ENCODE data around the gene PARK7. TPM values are rescaled to one million over a fixed set of nuclear protein-coding genes. Genes with fewer than 3 reads are reported as not detected.

Gene PARK7
- total and polyA plus RNA-seq, 8 donors, result 227 to 307 (median 286) TPM

DNA sequence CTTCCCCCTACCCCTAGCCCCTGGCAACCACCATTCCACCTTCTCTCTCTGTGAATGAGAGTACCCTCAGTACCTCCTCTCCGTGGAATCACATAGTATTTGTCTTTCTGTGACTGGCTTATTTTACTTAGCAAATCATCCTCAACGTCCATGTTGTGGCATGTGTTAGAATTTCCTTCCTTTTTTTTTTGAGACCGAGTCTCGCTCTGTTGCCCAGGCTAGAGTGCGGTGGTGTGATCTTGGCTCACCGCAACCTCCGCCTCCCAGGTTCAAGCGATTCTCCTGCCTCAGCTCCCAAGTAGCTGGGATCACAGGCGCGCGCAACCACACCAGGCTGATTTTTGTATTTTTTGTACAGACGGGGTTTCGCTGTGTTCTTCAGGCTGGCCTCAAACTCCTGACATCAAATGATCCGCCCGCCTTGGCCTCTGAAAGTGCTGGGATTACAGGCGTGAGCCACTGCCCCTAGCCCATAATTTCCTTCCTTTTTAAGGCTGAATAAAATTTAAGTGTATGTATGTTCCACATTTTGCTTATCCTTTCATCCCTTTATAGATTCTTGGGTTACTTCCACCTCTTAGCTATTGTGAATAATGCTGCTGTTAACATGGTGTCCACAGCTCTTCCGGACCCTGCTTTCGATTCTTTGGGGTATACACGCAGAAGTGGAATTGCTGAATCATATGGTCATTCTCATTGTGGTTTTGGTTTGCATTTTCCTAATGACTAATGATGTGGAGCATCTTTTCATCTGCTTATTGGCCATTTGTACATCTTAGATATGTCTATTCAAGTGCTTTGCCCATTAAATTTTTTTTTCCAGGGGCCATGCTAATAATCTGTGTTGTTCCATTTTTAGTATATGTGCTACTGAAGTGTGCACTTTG lies 32.3 kb downstream of the PARK7 start:
- ATAC-seq, result no peak
- no peak for DNase-seq
- intact Hi-C loops (cut with DNase I), result no loop called here

DNA sequence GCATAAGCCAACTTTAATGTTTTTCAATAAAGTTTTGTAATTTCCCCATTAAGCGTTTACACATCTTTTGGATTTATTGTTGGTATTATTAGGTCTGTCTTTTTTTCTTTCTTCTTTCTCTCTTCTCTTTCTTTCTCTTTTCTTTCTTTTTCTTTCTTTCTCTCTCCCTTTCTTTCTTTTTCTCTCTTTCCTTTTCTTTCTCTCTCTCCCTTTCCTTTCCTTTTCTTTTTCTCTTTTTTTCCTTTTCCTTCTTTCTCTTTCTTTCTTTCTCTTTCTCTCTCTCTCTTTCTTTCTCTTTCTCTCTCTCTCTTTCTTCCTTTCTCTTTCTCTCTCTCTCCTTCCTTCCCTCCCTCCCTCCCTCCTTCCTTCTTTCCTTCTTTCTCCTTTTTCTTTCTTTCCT lies 33.3 kb downstream of the PARK7 start:
- Histone ChIP-seq H3K27ac (no peak overlapping the region), H3K9me3 (no peaks in the 10 kb centered on the region), H3K4me1 (no peaks in the 10 kb centered on the region), H3K36me3 (peaks cover 0 to 1% of the 10 kb centered on the region in 2 donors), H3K4me3 (no peak overlapping the region), H3K27me3 (no peaks in the 10 kb centered on the region)
- ATAC-seq (no peak), DNase-seq (no peak)
- TF ChIP-seq, protein P1, sequence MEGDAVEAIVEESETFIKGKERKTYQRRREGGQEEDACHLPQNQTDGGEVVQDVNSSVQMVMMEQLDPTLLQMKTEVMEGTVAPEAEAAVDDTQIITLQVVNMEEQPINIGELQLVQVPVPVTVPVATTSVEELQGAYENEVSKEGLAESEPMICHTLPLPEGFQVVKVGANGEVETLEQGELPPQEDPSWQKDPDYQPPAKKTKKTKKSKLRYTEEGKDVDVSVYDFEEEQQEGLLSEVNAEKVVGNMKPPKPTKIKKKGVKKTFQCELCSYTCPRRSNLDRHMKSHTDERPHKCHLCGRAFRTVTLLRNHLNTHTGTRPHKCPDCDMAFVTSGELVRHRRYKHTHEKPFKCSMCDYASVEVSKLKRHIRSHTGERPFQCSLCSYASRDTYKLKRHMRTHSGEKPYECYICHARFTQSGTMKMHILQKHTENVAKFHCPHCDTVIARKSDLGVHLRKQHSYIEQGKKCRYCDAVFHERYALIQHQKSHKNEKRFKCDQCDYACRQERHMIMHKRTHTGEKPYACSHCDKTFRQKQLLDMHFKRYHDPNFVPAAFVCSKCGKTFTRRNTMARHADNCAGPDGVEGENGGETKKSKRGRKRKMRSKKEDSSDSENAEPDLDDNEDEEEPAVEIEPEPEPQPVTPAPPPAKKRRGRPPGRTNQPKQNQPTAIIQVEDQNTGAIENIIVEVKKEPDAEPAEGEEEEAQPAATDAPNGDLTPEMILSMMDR (IDR thresholded peaks at IDR 0.05), result no peak
- intact Hi-C loops (cut with DNase I), result no loop called here

More for the DNA sequence above, 32.3 kb downstream of the PARK7 start:
- no peak overlapping the region for H3K27ac ChIP-seq
- TF ChIP-seq, protein P1 (IDR thresholded peaks at IDR 0.05), result no peak
- H3K9me3 ChIP-seq, result no peaks in the 10 kb centered on the region
- no peaks in the 10 kb centered on the region for H3K4me1 ChIP-seq
- no peak overlapping the region for H3K4me3 ChIP-seq
- peaks cover 0 to 10% of the 10 kb centered on the region in 2 donors for H3K36me3 ChIP-seq
- H3K27me3 ChIP-seq, result no peaks in the 10 kb centered on the region

DNA sequence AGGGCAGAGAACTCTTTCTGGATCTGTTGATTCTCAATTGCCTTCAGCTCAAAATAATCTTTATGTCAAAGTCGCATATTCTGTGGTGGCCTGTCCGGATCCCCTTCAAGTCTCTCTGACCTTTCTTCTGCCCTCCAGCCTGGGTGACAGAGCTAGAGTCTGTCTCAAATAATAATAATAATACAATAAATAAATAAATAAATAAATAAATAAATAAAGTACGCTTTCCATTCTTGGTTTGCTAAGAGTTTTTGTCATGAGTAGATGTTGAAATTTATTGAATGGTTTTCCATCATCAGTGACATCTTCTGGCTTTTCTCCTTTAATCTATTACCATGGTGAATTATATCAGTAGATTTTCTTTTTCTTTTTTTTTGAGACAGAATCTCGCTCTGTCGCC lies 33.9 kb downstream of the PARK7 start:
- DNase-seq, result no peak
- H3K4me3 ChIP-seq, result no peak overlapping the region
- intact Hi-C loops (cut with DNase I), result no loop called here

DNA sequence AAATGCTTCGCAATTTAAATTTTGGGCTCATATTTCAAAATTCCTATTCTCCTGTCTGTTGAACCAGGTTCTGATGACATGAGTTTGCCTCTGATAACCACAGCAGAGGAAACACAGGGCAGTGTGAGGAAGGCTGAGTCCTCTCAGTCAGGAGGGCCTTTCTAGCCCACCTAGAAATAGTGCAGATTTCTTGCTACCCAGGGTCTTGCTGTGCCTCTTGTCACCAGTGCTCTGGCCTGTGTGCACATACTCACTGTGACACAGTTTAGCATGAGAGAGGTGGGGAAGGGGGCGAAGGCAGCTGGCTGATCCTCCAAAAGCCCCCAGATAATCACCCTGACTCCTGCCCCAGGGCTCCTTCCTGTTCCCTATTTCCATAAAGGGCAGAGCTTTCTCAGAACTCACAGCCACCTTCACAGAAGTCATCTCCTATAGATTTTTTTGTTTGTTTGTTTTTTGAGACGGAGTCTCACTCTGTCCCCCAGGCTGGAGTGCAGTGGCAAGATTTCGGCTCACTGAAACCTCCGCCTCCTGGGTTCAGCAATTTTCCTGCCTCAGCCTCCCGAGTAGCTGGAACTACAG lies 40.9 kb downstream of the PARK7 start:
- DNase-seq, result no peak
- Histone ChIP-seq H3K27ac (no peak overlapping the region), H3K27me3 (no peaks in the 10 kb centered on the region), H3K4me3 (no peak overlapping the region), H3K4me1 (peaks cover 12 to 23% of the 10 kb centered on the region in 2 donors), H3K36me3 (no peaks in the 10 kb centered on the region), H3K9me3 (no peaks in the 10 kb centered on the region)
- intact Hi-C loops (cut with DNase I), result no loop called here
- TF ChIP-seq, protein P1 (IDR thresholded peaks at IDR 0.05), result no peak
- no peak for ATAC-seq

More for the DNA sequence above, 33.9 kb downstream of the PARK7 start:
- Histone ChIP-seq H3K4me1 (no peaks in the 10 kb centered on the region), H3K9me3 (no peaks in the 10 kb centered on the region), H3K27ac (no peak overlapping the region), H3K27me3 (no peaks in the 10 kb centered on the region), H3K36me3 (no peaks in the 10 kb centered on the region)
- TF ChIP-seq, protein P1 (IDR thresholded peaks at IDR 0.05), result no peak
- ATAC-seq, result no peak

DNA sequence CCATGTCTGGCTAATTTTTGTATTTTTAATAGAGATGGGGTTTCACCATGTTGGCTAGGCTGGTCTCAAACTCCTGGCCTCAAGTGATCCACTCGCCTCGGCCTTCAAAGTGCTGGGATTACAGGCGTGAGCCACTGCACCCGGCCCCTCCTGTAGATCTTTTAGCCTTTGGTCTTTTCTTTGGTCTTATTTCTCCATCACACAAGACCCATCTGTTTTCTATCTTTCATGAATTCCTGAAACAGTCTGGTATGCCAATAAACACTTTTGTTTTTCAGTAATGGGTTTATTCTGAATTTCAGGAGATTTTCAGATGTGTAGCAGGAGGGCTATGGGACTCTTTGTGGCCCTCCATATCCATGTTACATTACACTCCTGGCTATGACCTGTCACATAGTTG lies 41.4 kb downstream of the PARK7 start:
- Histone ChIP-seq H3K9me3 (no peaks in the 10 kb centered on the region), H3K4me3 (no peak overlapping the region), H3K4me1 (peaks cover 12 to 23% of the 10 kb centered on the region in 2 donors), H3K36me3 (no peaks in the 10 kb centered on the region), H3K27me3 (no peaks in the 10 kb centered on the region), H3K27ac (no peak overlapping the region)
- ATAC-seq (no peak), DNase-seq (no peak)
- intact Hi-C loops (cut with DNase I), result no loop called here
- TF ChIP-seq, protein P1 (IDR thresholded peaks at IDR 0.05), result no peak

All from left lung (tissue), 10 donors.